Nephron (organoid): ENCODE measurements around the gene SMOC2.

Experiments used
- H3K27ac Mint-ChIP-seq, 3 experiments: 2 replicates each; pipeline ENCODE4 v1.8.0; 2020; ENCODE audit warnings: mixed read lengths in 3 of 3, mild to moderate bottlenecking in 2 of 3, moderate library complexity in 1 of 3
- H3K27me3 Mint-ChIP-seq: 2 replicates; pipeline ENCODE4 v1.8.0; 2021; ENCODE audit warnings: low read depth, mild to moderate bottlenecking, moderate library complexity, mixed read lengths
- H3K36me3 Mint-ChIP-seq: 2 replicates; pipeline ENCODE4 v1.8.0; 2020; ENCODE audit warnings: low read depth, mixed read lengths
- H3K4me1 Mint-ChIP-seq: 2 replicates; pipeline ENCODE4 v1.8.0; 2020; ENCODE audit warnings: mixed read lengths
- H3K4me3 Mint-ChIP-seq, 3 experiments: 2 replicates each; pipeline ENCODE4 v1.8.0; 2020; ENCODE audit warnings: mild to moderate bottlenecking in 3 of 3, mixed read lengths in 3 of 3, moderate library complexity in 2 of 3
- H3K9me3 Mint-ChIP-seq: 2 replicates; pipeline ENCODE4 v1.8.0; 2020; ENCODE audit warnings: mixed read lengths
- TF ChIP-seq, protein P1 (sequence below), 3 experiments: fragments of 200-600 bp; sonication (generic); IDR thresholded peaks; one replicate each; pipeline ENCODE4 v1.5.0; 2021; ENCODE audit warnings: antibody characterized with exemption in 3 of 3; ENCODE audit not compliant: unreplicated experiment in 3 of 3

The SMOC2 gene

GRCh38 chr6:168598251-168599117 is 157.5 kb downstream of the SMOC2 start:
- TF ChIP-seq, protein P1, sequence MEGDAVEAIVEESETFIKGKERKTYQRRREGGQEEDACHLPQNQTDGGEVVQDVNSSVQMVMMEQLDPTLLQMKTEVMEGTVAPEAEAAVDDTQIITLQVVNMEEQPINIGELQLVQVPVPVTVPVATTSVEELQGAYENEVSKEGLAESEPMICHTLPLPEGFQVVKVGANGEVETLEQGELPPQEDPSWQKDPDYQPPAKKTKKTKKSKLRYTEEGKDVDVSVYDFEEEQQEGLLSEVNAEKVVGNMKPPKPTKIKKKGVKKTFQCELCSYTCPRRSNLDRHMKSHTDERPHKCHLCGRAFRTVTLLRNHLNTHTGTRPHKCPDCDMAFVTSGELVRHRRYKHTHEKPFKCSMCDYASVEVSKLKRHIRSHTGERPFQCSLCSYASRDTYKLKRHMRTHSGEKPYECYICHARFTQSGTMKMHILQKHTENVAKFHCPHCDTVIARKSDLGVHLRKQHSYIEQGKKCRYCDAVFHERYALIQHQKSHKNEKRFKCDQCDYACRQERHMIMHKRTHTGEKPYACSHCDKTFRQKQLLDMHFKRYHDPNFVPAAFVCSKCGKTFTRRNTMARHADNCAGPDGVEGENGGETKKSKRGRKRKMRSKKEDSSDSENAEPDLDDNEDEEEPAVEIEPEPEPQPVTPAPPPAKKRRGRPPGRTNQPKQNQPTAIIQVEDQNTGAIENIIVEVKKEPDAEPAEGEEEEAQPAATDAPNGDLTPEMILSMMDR (IDR thresholded peaks at IDR 0.05; ENCODE audit: unreplicated experiment in 3 of 3): no peak
- Mint-ChIP-seq H3K4me1 (peaks cover 10% of the 10 kb centered on the region), H3K36me3 (no peaks in the 10 kb centered on the region), H3K27me3 (peaks cover 15% of the 10 kb centered on the region), H3K9me3 (peaks cover 2% of the 10 kb centered on the region), H3K4me3 (no peak overlapping the region), H3K27ac (no peak overlapping the region)

DNA sequence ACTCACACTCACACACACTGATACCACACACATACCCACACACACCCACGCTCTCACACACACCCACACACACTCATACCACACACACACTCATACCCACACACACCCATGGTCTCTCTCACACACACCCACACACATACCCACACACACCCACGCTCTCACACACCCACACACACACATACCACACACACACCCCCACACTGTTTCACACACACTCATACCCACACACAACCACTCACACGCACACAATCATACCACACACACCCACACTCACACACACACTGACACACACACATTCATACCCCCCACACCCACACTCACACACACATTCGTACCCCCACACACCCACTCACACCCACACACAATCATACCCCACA is 158.1 kb downstream of the SMOC2 start:
- peaks cover 18% of the 10 kb centered on the region for H3K27me3 Mint-ChIP-seq
- TF ChIP-seq, protein P1 (IDR thresholded peaks at IDR 0.05; ENCODE audit: unreplicated experiment in 3 of 3): no peak
- H3K4me3 Mint-ChIP-seq: no peak overlapping the region
- no peak overlapping the region for H3K27ac Mint-ChIP-seq
- H3K9me3 Mint-ChIP-seq: peaks cover 2% of the 10 kb centered on the region
- H3K36me3 Mint-ChIP-seq: no peaks in the 10 kb centered on the region
- H3K4me1 Mint-ChIP-seq: peaks cover 10% of the 10 kb centered on the region

GRCh38 chr6:168599769-168600330 is 158.9 kb downstream of the SMOC2 start:
- Mint-ChIP-seq H3K4me1 (peaks cover 10% of the 10 kb centered on the region), H3K36me3 (no peaks in the 10 kb centered on the region), H3K9me3 (peaks cover 2% of the 10 kb centered on the region), H3K27me3 (peaks cover 18% of the 10 kb centered on the region), H3K27ac (no peak overlapping the region), H3K4me3 (no peak overlapping the region)
- TF ChIP-seq, protein P1 (IDR thresholded peaks at IDR 0.05; ENCODE audit: unreplicated experiment in 3 of 3): no peak

GRCh38 chr6:168600381-168600780 is 159.4 kb downstream of the SMOC2 start:
- Mint-ChIP-seq H3K9me3 (peaks cover 2% of the 10 kb centered on the region), H3K27ac (no peak overlapping the region), H3K27me3 (peaks cover 18% of the 10 kb centered on the region), H3K4me3 (no peak overlapping the region), H3K36me3 (no peaks in the 10 kb centered on the region), H3K4me1 (peaks cover 10% of the 10 kb centered on the region)
- TF ChIP-seq, protein P1 (IDR thresholded peaks at IDR 0.05; ENCODE audit: unreplicated experiment in 3 of 3): no peak

GRCh38 chr6:168601111-168601510 is 160.1 kb downstream of the SMOC2 start:
- H3K27ac Mint-ChIP-seq: peak overlapping the region in 1 of 3 experiments; percentile 64
- no peaks in the 10 kb centered on the region for H3K36me3 Mint-ChIP-seq
- TF ChIP-seq, protein P1 (IDR thresholded peaks at IDR 0.05; ENCODE audit: unreplicated experiment in 3 of 3): no peak
- H3K9me3 Mint-ChIP-seq: no peaks in the 10 kb centered on the region
- H3K27me3 Mint-ChIP-seq: peaks cover 24% of the 10 kb centered on the region
- H3K4me1 Mint-ChIP-seq: peaks cover 16% of the 10 kb centered on the region
- H3K4me3 Mint-ChIP-seq: no peak overlapping the region
